ENCODE measurements around the gene NT5DC2.

NT5DC2 gene

DNA sequence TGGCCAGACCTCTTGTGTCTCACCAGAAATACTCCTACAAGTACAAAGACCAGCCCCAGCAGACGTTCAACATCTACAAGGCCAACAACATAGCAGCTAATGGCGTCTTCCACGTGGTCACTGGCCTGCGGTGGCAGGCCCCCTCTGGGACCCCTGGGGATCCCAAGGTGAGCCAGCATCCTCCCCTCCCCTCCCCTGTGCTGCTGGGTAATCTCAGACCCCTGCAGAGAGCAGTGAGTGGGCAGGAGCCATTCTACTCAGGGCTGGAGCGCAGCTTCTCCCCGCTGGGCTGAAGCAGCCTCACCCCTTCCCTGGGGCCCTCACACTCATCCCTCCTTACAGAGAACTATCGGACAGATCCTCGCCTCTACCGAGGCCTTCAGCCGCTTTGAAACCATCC, 28.7 kb downstream of the NT5DC2 start:
- TF ChIP-seq, protein P1, sequence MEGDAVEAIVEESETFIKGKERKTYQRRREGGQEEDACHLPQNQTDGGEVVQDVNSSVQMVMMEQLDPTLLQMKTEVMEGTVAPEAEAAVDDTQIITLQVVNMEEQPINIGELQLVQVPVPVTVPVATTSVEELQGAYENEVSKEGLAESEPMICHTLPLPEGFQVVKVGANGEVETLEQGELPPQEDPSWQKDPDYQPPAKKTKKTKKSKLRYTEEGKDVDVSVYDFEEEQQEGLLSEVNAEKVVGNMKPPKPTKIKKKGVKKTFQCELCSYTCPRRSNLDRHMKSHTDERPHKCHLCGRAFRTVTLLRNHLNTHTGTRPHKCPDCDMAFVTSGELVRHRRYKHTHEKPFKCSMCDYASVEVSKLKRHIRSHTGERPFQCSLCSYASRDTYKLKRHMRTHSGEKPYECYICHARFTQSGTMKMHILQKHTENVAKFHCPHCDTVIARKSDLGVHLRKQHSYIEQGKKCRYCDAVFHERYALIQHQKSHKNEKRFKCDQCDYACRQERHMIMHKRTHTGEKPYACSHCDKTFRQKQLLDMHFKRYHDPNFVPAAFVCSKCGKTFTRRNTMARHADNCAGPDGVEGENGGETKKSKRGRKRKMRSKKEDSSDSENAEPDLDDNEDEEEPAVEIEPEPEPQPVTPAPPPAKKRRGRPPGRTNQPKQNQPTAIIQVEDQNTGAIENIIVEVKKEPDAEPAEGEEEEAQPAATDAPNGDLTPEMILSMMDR (IDR thresholded peaks at IDR 0.05; ENCODE audit: borderline replicate concordance, insufficient read depth, low read depth, low read length): no peak

DNA sequence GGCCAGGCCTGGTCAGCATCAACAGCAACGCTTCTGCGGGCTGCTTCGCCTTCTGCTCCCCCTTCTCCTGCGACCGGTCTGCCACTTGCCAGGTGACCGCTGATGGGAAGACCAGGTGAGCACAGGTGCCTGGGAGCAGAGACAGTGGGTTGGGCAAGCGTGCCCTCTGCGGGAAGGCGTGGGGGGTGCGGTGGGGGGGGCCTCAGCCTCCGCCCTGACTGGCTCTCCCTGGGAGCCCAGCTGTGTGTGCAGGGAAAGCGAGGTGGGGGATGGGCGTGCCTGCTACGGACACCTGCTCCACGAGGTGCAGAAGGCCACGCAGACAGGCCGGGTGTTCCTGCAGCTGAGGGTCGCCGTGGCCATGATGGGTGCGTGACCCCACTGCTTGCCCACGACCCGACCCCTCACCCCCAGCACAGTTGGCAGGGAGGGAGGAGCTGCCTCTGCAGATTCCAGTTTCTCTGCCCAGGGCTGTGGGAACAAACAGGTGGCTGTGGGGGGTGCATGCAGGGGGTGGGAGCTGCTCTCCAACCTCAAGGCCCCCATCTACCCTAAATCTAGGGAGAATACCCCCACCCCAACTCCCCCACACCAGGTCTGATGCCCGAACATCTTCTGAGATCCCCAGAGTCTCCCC, 29.8 kb downstream of the NT5DC2 start:
- no peak overlapping the region for H3K4me3 ChIP-seq (ENCODE audit: low read depth, low read length)
- TF ChIP-seq, protein P1 (IDR thresholded peaks at IDR 0.05; ENCODE audit: borderline replicate concordance, insufficient read depth, low read depth, low read length): no peak

More for the DNA sequence above, 28.7 kb downstream of the NT5DC2 start:
- no peak overlapping the region for H3K4me3 ChIP-seq (ENCODE audit: low read depth, low read length)

DNA sequence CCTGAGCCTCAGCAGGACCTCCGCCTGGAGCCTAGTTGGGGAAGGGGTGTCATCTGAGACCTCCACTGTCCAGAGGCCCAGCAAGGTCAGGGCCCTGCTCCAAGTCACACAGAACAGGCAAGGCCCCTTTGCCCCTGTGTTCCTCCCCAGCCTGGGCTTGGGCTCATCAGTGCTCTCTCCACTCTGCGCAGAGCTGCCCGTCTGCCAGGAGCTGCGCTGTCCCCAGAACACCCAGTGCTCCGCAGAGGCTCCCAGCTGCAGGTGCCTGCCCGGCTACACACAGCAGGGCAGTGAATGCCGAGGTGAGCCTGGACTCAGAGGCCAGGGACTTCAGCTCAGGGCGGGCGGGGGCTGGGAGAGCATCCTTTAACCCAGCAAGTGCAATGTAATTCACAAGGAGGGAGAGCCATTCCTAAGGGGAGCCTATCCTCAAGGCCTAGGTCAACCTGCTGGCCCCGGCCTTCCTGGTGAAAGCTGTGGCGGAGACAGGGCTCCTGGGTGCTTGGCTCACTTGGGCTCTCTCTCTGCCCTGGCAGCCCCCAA, 30.8 kb downstream of the NT5DC2 start:
- TF ChIP-seq, protein P1 (IDR thresholded peaks at IDR 0.05; ENCODE audit: borderline replicate concordance, insufficient read depth, low read depth, low read length): no peak
- H3K4me3 ChIP-seq (ENCODE audit: low read depth, low read length): no peak overlapping the region

DNA sequence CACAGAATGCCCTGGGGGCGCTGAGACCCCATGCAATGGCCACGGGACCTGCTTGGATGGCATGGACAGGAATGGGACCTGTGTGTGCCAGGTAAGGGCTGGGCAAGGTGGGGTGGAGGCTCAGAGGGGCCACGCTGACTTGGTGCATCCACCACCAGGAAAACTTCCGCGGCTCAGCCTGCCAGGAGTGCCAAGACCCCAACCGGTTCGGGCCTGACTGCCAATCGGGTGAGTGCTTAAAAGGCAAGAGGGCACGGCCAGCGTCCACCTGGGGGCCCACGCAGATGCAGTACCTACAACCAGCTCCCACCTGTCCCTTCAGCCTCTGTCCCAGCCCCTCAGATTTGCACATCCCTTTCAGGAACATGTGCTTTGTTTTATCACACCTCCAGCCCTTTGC, 31.7 kb downstream of the NT5DC2 start:
- TF ChIP-seq, protein P1 (IDR thresholded peaks at IDR 0.05; ENCODE audit: borderline replicate concordance, insufficient read depth, low read depth, low read length): no peak
- no peak overlapping the region for H3K4me3 ChIP-seq (ENCODE audit: low read depth, low read length)

DNA sequence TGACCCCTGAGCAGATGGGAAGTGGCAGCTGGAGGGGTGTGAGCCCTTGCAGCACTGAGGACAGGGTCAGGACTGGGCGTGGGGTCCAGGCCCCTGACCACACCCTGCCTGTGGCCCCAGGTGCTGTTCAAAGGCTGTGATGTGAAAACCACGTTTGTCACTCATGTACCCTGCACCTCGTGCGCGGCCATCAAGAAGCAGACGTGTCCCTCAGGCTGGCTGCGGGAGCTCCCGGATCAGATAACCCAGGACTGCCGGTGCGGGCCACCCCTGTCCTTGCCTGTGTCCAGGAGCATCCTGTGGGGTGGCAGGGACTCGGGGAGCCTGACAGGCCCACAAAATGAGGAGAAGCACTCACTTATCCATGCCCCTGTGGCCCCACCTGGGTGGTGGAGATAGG, 32.6 kb downstream of the NT5DC2 start:
- TF ChIP-seq, protein P1 (IDR thresholded peaks at IDR 0.05; ENCODE audit: borderline replicate concordance, insufficient read depth, low read depth, low read length): no peak

DNA sequence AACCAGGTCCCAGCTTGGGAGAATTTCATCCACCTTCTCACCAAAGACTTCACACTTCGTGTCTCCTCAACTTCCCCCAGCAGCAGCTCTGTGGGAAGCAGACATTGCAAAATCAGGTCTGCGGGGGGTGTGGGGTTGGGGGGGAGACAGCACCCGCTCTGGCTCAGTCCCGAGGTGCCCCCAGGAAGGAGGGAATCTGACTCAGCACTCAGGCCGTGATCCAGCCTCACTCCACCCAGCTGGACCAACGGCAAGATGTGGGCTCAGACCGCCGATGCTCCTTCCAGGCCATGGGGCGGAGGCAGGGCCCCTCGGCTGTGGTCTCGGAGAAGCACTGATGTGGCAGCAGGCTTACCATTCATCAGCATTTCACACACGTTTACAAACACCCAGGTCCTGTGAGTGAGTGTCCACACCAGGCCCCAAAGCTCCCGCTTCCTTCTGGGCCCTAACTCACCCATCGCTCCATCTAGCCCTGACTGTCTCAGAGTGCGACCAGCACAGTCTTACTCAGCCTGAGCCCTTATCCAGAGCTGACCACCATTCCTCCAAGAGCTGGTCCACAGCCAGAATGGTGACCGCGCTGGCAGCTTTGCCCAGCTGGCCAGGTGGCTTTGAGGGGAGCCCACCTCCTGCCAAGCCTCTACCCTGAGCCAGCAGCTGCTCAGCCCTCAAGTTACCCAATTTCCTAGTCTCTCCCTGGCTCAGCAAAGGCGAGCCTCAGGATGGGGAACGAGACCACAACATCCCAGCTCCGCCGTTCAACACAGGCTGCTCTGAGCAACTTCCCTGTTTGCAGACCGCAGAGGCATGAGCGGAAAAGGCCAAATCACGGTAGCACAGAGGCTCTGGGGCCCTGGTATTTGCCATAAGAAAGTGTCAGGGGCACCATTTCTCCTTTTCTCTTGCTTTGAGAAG, 35.3 kb downstream of the NT5DC2 start:
- TF ChIP-seq, protein P1 (IDR thresholded peaks at IDR 0.05; ENCODE audit: borderline replicate concordance, insufficient read depth, low read depth, low read length): no peak
- no peak overlapping the region for H3K4me3 ChIP-seq (ENCODE audit: low read depth, low read length)

More for the DNA sequence above, 32.6 kb downstream of the NT5DC2 start:
- H3K4me3 ChIP-seq (ENCODE audit: low read depth, low read length): no peak overlapping the region

Data from GM12875 (cell line).